Pancreas (tissue), 10 donors: Measurements from ENCODE around the gene TNXB. TPM values are rescaled to one million over a fixed set of nuclear protein-coding genes. Genes with fewer than 3 reads are reported as not detected.
A peak's percentile ranks its signal among the peaks of the same experiment; 100 is the strongest.

Experiments used
- ATAC-seq, 4 donors: fragments of 200-7000 bp; cut with Tn5 transposase; one replicate each; pipeline versions ENCODE4 v1.8.0 to v1.9.1; 2020; ENCODE audit warnings: mild to moderate bottlenecking in 4 of 4, moderate library complexity in 4 of 4
- DNase-seq, 6 donors: peaks; one replicate each; pipeline ENCODE4 v3.0.0-alpha.2; 2020
- FAIRE-seq: peaks from 2 replicates; lab custom pipeline; 2012; peaks lifted over from hg19 to GRCh38; lab: Jason Lieb, UNC
- H3K27ac ChIP-seq, 4 donors: fragments of 200-600 bp; sonication (generic); 1 replicate in 3 of 4; 2 replicates in 1 of 4; pipeline versions ENCODE4 v1.5.0 to v1.8.0; 2020
- H3K27me3 ChIP-seq, 4 donors: fragments of 200-600 bp; one replicate each; pipeline ENCODE4 v1.8.0; 2021
- H3K36me3 ChIP-seq, 3 donors: fragments of 200-600 bp; sonication (generic) in 1 of 3; one replicate each; pipeline versions ENCODE4 v1.5.0 to v1.8.0; 2020 to 2021
- H3K4me1 ChIP-seq, 3 donors: fragments of 200-600 bp; one replicate each; pipeline ENCODE4 v1.8.0; 2021
- H3K4me3 ChIP-seq, 4 donors: fragments of 200-600 bp; sonication (generic) in 2 of 4; one replicate each; pipeline versions ENCODE4 v1.5.0 to v1.8.0; 2020 to 2021
- H3K9me3 ChIP-seq, 4 donors: fragments of 200-600 bp; one replicate each; pipeline ENCODE4 v1.8.0; 2021
- WGBS, 2 donors: extraction: QIAGEN DNeasy Blood & Tissue Kit; methylation state at CpG; one replicate each; pipeline ENCODE4 v1.1.7; 2013; 5-methylcytosine and 5-hydroxymethylcytosine counted together
- intact Hi-C, 3 donors: fragments of 100-400 bp; cut with DNase I; formaldehyde crosslinking; loops; one replicate each; pipeline versions ENCODE4 v1.11.1 to v1.14.2; 2022
- polyA plus RNA-seq, 2 donors: library from polyadenylated mRNA; stranded (reverse); fragments of 200-250 nt; gene quantifications; one replicate each; pipeline ENCODE4 v1.2.3, GENCODE V29; 2013
- total RNA-seq, 6 donors: library from RNA; stranded (reverse); fragmentation: NEBNext Ultra II Directional in 4 of 6; extraction: Animal tissue kit (Norgen Biotek cat#: 25700) in 4 of 6; gene quantifications; one replicate each; pipeline versions ENCODE4 v1.2.1 to v1.2.4, GENCODE V29; 2021 to 2023
- TF ChIP-seq, protein P1 (sequence below), 4 donors: fragments of 200-600 bp; sonication (generic) in 3 of 4; IDR thresholded peaks; one replicate each; pipeline versions ENCODE4 v1.5.0 to v1.8.0; 2021; ENCODE audit warnings: antibody characterized with exemption in 4 of 4
- donor health status: healthy with polysubstance abuse.
- donor health status: DM: no; HTN: no; CAD: no; lungs with moderate emphysema.
- donor health status: DM: no; HTN: no; CAD: no.
- donor health status: control.
- donor health status: control.
- donor health status: Bipolar disorder and iron deficiency.
- donor health status: DM: yes; HTN: yes; CAD: no.
- donor health status: DM: no; HTN: no; CAD: no.
- donor health status: DM: no; HTN: no; CAD: no.
- donor health status: DM: yes; HTN: yes; CAD: no.

Gene TNXB
- total and polyA plus RNA-seq, 8 donors, result 5.2 to 18.6 (median 9.9) TPM

DNA sequence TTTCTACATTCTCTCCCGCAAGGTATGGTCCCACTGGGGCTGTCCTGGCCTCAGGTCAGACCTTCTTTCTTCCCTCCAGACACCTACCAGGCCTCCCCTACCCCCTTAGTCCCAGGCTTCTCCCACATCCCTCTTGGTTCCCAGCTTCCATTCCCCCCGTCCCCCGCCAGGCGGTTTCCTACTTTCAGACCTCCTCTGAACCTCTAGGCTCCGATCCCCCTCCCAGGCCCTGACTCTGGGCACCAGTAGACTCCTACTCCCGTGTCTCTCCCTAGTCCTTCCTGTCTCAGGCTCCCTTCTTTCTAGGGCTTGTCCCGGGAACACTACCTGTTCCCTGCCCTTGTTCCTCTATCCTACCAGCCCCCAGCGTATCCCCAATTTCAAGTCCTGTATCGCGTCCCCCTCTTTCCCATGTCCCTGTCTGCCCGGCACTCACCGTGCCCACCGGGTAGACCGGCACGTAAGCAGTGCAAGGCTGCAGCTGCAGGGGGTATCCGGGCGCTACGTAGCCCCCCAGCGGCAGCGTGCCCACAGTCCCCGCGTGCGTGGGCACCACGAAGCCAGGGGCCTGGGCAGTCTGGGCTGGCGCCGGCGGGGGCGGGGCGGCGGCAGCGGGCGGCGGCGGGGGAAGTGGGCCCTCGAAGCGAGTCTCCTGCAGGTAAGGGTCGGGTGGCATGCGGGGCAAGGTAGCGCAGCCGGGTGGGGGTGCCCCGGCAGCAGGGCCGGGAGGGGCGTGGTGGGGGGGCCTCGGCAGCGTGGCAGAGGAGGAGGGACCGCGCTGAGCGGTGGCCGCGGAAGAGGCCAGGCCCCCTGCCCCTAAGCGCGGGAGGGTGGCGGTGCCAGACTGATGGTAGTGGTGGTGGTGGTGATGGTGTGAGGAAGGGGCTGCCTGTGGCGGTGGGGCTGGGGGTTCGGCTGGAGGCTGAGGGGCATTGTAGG, 41.1 kb upstream of the TNXB start:
- intact Hi-C loops, result no loop called here
- H3K27me3 ChIP-seq, result no peaks in the 10 kb centered on the region
- no peaks in the 10 kb centered on the region for H3K9me3 ChIP-seq
- H3K27ac ChIP-seq, result no peak overlapping the region
- ATAC-seq (no peak), FAIRE-seq (no peak), DNase-seq (no peak)
- H3K4me3 ChIP-seq, result no peak overlapping the region
- no peaks in the 10 kb centered on the region for H3K36me3 ChIP-seq
- WGBS, 2 donors, result 44 to 47% methylated on average over 53 to 55 of the region's 55 CpGs
- peaks cover 0 to 5% (median 4%) of the 10 kb centered on the region in 3 donors for H3K4me1 ChIP-seq
- TF ChIP-seq, protein P1, sequence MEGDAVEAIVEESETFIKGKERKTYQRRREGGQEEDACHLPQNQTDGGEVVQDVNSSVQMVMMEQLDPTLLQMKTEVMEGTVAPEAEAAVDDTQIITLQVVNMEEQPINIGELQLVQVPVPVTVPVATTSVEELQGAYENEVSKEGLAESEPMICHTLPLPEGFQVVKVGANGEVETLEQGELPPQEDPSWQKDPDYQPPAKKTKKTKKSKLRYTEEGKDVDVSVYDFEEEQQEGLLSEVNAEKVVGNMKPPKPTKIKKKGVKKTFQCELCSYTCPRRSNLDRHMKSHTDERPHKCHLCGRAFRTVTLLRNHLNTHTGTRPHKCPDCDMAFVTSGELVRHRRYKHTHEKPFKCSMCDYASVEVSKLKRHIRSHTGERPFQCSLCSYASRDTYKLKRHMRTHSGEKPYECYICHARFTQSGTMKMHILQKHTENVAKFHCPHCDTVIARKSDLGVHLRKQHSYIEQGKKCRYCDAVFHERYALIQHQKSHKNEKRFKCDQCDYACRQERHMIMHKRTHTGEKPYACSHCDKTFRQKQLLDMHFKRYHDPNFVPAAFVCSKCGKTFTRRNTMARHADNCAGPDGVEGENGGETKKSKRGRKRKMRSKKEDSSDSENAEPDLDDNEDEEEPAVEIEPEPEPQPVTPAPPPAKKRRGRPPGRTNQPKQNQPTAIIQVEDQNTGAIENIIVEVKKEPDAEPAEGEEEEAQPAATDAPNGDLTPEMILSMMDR (IDR thresholded peaks at IDR 0.05), result no peak

GRCh38 chr6:32149092-32149755, 40.1 kb upstream of the TNXB start:
- TF ChIP-seq, protein P1 (IDR thresholded peaks at IDR 0.05), result no peak
- no peaks in the 10 kb centered on the region for H3K36me3 ChIP-seq
- H3K27ac ChIP-seq, result no peak overlapping the region
- no peak for ATAC-seq
- H3K9me3 ChIP-seq, result no peaks in the 10 kb centered on the region
- H3K4me3 ChIP-seq, result peak overlapping the region in 2 of 4 donors; percentile 15 to 46
- H3K27me3 ChIP-seq, result no peaks in the 10 kb centered on the region
- DNase-seq, result no peak
- no peaks in the 10 kb centered on the region for H3K4me1 ChIP-seq
- 33 to 40% methylated on average over 47 of the region's 47 CpGs for WGBS, 2 donors
- no peak for FAIRE-seq
- intact Hi-C loops, result no loop called here

DNA sequence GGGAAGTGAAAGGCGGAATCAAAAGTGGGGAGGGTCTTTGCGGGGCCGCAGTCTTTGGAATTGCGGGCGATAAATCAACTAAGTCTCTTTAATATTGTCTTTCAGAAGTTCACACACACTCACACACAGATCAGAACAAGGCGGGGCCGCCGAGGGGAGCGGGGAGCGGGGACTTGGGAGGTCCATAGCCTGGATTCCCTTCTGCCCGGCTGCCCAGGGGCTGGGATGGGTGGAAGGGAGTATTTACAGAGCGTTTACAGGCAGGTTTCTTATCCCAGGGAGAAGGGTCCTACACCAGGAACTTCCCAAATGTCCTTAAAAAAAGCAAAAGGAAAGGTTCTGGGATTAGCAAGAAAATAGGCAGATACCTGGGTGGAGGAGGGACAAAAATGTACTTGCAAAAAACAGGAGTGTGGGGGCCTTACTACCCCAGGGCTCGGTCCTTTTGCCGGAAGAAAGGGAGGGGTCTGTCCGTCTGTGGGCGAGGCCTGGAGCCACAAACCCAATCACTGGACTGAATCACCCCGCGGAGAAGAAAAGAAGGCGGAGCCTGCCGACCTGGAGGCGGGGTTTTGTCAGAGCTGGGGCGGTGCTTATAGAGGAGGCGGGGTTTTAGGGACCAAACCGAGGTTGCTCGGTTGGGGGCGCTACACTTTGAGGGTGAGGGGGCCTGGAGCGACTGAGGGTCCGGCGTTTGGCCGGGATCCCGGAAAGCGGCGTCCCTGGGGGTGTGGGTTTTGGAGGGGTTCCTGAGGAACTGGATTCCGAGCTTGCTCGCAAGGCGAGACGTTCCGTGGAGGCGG, 39.4 kb upstream of the TNXB start:
- TF ChIP-seq, protein P1 (IDR thresholded peaks at IDR 0.05), result no peak
- H3K9me3 ChIP-seq, result no peaks in the 10 kb centered on the region
- H3K4me3 ChIP-seq, result peak overlapping the region in 2 of 4 donors; percentile 15 to 46
- H3K36me3 ChIP-seq, result no peaks in the 10 kb centered on the region
- no peak overlapping the region for H3K27ac ChIP-seq
- no peaks in the 10 kb centered on the region for H3K27me3 ChIP-seq
- WGBS, 2 donors, result 14 to 19% methylated on average over 39 of the region's 39 CpGs
- ATAC-seq (peak; percentile 86 to 95 (median 92)), FAIRE-seq (no peak), DNase-seq (peak; percentile 61 to 88 (median 82))
- intact Hi-C loops, result no loop called here
- no peaks in the 10 kb centered on the region for H3K4me1 ChIP-seq

DNA sequence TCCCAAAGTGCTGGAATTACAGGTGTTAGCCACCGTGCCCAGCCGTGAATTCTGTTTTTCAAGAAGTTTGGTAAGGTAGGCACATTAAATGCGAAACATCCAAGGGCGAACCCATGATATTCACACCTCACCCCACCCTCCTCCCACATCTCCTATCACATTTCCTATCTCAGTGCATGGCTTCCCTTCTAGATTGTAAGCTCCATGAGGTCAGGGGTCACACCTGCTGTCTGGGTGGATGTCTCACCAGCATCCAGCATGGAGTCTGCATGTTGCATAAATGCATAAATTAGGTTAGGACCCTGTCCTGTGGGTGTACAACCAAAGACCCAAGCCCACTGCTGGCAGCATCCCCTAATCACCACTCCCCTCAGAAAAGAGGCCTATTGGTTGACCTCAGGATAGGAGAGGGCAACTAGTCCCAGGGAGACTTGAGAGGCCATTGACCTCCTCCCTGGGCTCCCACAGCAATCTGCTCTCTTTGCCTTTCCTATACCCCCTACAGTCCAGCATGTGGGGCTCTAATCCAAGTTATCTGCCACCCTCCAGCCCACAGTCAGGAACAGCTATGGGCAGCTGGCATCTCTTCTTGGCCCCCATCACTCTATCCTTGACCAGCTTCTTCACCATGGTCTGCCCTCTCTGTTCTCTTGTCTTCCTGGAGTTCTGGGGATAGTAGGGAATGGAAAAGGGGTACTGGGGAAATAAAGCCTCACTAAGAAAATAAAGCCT, 38.4 kb upstream of the TNXB start:
- Histone ChIP-seq H3K4me1 (no peaks in the 10 kb centered on the region), H3K4me3 (no peak overlapping the region), H3K9me3 (no peaks in the 10 kb centered on the region), H3K36me3 (no peaks in the 10 kb centered on the region), H3K27me3 (no peaks in the 10 kb centered on the region), H3K27ac (no peak overlapping the region)
- 86 to 90% methylated on average over 4 of the region's 4 CpGs for WGBS, 2 donors
- no peak for FAIRE-seq
- TF ChIP-seq, protein P1 (IDR thresholded peaks at IDR 0.05), result no peak
- ATAC-seq, result no peak
- intact Hi-C loops, result no loop called here
- no peak for DNase-seq
